HG02970 (cell line): ENCODE measurements around the gene TNC.

Source experiments
- ATAC-seq: cut with Tn5 transposase; IDR thresholded peaks from one replicate; pipeline ENCODE4 v1.9.1; 2021; ENCODE audit warnings: mild to moderate bottlenecking, moderate library complexity, moderate number of reproducible peaks; ENCODE audit not compliant: unreplicated experiment, low FRiP score

The TNC gene

DNA sequence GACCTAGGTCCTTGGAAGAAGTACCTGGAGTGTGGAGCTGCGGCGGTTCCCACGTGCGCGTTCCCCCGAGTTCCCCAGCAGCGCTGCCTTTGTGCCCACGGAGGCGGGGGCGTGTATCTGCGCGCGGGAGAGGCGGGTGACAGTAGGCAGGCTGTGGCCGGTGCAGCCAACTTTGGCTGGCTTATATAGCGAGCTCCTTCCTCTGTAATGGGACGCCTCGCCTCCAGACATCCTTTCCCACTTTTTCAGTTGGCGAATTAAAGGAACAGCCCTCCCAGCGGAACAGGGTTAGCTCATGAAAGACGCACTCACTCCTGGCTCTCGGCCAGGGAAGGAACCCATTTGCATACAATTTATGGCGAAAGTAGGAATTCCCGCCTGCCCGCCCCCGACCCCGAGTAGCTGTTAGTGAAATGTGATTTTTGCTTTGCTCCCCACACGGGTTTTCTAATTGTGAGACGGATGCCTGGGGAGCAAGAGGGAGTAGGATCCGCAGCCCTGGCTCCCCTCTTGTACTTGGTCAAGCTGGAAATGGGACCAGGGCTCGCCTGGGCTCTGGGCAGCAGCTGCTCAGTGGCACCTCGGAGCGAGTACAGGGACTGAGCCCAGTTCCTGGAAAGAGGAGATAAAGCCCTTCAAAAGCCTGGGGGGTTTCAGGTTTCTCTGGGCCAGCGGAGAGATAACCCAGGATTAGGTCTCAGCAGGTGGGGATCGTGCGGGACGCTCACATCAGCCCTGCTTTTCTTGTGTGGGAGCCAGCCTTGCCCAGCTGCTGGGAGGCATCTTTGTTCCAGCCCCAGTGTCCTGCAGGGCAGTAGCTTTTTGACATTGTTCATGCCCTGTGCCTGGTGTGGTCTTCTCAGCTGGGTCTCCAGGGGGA, at the start of gene TNC:
Gene TNC (minus strand): TSS at position 159 of the 880 bp plus-strand sequence. CDS start 27,139 bp downstream, outside the sequence.
- no peak for ATAC-seq

- no peak for ATAC-seq
Observed at GRCh38 chr9:115167175-115167574, 49.2 kb upstream of the TNC start.

- ATAC-seq: no peak
Observed at GRCh38 chr9:115165233-115165632, 47.3 kb upstream of the TNC start.

- ATAC-seq: no peak
Observed at GRCh38 chr9:115164511-115164974, 46.6 kb upstream of the TNC start.

DNA sequence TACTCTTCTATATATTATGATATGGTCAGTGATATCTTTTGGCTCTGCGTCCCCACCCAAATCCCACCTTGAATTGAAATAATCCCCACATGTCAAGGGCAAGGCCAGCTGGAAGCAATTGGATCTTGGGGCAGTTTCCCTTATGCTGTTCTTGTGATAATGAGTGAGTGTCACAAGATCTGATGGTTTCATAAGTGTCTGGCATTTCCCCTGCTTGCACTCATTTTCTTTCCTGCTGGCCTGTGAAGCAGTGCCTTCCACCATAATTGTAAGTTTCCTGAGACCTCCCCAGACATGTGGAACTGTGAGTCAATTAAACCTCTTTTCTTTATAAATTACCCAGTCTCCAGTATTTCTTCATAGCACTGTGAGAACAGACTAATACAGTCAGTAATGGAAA, 45.0 kb upstream of the TNC start:
- ATAC-seq: no peak

- no peak for ATAC-seq
Observed at GRCh38 chr9:115161446-115161845, 43.5 kb upstream of the TNC start.

DNA sequence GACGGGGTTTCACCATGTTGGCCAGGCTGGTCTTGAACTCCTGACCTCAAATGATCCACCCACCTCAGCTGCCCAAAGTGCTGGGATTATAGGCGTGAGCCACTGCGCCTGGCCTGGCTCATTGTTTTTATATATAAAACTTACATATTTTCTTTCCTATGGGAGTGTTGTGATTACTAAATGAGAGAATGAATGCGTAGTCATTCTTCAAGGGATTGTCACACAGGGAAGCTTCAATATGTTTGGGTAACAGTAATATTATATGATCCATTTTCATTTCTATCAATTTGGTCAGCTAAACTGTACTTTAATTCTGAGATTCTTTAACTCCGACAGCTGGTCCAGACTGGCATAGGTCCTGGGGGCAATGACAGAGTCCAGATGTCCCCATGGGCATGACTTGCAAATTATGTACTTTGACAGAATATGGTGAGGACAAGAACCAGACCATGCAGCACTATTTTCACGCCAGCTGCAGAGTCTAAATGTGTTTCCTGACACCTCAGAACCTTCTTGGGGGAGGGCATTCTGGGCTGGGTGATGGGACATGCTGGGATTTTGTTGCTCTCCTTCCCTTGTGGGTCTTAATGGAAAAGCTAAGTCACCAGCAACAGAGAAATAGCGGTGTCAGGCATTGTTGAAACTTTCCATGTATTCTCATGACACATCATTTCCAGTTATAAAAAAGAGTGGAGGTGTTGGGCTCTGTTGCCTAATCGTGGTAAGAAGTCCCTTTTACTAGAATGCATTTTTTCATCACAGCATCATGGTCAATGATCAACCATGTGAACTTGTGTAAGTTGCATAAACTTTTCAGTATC, 40.9 kb upstream of the TNC start:
- ATAC-seq: no peak

- ATAC-seq: no peak
Observed at GRCh38 chr9:115157245-115157674, 39.3 kb upstream of the TNC start.

- no peak for ATAC-seq
Observed at GRCh38 chr9:115155037-115155436, 37.1 kb upstream of the TNC start.

DNA sequence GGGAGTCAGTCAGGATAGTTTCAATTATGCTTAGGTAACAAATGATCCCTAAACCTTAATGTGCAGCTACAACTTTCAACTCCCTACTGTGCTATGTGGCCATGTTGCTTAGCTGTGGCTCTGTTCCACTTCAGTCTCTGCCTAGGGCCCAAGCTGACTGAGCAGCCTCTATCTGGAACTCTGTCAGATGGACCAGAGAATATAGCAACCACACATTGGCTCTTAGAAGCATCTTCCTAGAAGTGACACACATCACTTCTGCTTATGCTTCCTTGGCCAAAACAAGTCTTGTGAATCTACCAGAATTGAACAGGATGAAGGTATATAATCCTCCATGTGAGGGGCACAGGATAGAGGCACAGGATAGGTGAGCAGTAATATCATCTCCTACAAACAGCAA, 36.7 kb upstream of the TNC start:
- no peak for ATAC-seq

- ATAC-seq: no peak
Observed at GRCh38 chr9:115152281-115152820, 34.4 kb upstream of the TNC start.

DNA sequence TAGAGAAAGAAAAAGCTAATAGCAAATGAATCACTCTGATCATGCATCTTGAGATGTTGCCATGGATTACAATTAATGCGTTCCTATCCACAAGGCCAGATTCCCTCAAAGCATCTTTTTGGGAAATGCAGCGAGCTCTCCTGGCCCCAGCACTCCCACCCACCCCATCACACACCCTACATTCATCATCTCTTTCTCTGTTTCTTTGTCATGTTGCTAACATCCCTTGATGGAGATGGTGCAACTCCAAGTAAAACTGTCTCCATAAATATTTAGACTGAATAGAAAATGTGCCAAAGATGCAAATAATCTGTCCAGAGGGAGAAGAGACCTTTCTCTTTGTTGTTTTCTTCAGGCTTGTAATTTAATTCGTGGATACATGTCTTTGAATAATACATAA, 30.8 kb upstream of the TNC start:
- ATAC-seq: no peak

DNA sequence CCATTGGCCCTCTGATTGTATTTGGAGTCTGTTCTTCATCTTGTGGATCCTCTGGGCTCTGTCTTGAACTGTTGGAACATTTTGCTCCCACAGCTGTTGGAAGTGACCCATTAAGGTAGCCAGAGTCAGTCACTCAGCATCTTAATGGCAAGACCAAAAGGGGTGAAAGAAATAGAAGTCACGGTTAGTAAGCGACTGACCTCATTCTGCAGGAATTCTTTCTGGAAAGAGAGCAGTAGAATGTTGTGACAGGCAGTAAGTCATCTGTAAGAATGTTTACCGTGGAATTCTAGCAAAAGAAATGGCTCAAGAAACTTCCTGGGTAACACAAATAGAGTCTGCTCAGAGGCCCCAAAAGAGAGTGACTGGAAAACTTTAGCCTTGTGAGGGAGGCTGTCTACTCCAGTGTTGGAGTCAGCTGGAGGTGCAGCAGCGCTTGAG, 28.6 kb upstream of the TNC start:
- ATAC-seq: no peak

GRCh38 chr9:115144706-115145105, 26.7 kb upstream of the TNC start:
- no peak for ATAC-seq

DNA sequence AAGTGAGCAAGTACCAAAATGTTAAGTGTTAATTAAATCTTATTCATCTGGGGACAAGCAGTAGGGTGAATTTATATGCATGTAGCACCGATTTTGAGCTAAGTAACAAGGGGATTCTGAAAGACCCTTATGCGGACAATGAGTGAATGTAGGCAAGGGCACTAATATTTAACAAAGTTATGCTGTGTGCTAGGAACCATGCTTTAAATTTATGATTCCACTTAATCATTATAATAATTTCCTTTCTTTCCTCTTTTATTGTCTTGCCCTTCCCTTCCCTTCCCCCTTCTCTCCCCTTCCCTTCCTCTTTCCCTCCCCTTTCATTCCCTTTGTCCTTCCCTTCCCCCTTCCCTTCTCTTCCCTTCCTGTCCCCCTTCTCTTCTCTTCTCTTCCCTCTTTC, 25.7 kb upstream of the TNC start:
- ATAC-seq: no peak

DNA sequence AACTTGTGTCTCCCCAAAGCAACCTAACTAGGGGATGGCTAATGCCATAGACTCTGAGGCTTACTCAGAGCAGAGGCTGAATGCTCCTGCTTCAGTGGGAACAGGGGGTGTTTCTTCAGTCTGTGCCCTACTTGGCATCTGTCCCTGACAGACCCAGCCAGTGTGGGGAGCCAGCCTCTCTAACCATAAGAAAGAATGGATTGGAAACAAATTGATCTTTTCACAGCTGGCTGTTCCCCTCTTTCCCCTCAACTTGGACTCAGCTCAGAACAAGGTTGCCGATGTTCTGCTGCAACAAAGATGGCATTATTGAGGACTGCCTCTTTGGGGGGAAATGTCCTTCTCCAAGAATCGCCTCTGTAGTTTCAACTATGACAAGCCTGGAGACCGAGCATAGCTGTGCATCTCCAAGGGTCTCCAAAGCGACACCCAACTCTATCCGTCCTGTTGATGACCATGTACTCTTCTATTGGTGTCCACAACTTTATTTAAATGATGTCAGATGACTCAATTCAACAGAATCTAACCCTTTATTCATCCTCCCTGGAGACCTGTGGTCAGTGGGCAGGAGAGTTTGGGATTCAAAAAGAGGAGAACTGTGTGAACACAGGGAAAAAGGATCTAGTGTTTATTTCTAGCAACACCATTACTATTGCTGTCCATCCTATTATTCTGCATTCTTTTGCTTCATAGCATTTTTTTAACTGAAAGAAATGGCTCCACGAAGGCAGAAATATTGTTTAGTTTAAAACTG, 24.7 kb upstream of the TNC start:
- no peak for ATAC-seq

DNA sequence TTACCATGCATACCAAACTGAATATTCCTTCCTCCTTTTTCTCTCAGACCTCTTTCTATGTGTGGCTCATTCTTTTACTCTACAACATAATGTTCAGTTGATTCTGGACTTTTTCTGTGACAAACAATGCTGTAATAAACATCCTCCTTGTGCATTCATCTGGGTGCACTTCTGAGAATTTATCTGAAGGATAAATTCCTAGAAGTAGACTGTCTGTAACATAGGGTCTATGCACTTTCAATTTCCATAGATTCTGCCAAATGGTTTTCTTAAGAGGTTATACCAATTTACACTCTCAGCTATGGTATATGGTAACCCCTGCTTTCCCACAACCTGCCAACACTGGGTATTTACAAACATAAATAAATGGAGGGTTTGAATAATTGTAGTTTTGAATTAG, 24.1 kb upstream of the TNC start:
- no peak for ATAC-seq

- ATAC-seq: no peak
Observed at GRCh38 chr9:115141612-115142011, 23.7 kb upstream of the TNC start.

GRCh38 chr9:115138151-115138550, 20.2 kb upstream of the TNC start:
- ATAC-seq: no peak

DNA sequence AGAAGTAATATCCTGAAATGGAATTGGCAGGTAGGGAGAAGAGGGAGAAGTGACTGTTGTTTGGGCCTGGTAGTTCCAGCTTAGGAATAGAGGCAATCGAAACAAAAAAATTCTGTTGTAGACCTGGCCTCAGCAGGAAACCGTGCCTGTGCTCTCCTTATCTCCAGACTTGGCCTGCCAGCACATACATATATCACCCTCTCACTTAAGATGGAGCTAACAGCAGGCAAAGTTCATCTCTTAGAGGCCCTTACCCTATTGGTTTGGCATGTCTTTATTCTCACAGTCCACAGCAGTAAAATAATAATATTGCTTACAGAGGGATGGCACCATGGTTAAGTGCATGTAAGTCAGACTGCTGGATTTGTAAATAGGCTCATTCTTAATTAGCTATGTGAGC, 19.6 kb upstream of the TNC start:
- no peak for ATAC-seq
